GM18858 (cell line): ENCODE results near the gene MAIP1.

ENCODE experiments used
- ATAC-seq: cut with Tn5 transposase; IDR thresholded peaks from one replicate; pipeline ENCODE4 v1.9.1; 2021; ENCODE audit not compliant: unreplicated experiment

Gene MAIP1

DNA sequence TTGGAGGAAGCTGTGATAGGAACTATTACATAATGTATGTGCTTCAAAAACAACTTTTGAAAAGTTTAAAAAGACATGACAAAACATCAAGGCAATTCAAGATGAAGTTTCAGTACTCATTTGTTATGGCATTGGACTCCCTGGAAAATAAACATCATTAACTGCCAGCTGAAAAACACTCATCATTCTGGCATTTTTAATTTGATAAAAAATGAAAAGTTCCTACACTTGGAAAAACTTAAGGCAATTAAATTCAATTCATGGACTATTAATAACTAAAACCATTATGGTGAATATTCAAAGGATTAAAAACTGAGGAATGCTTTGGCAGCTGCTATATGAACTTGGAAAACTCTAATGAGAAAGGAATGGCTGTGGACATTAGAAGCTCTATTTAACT is 8.5 kb upstream of the MAIP1 start:
- ATAC-seq = no peak

DNA sequence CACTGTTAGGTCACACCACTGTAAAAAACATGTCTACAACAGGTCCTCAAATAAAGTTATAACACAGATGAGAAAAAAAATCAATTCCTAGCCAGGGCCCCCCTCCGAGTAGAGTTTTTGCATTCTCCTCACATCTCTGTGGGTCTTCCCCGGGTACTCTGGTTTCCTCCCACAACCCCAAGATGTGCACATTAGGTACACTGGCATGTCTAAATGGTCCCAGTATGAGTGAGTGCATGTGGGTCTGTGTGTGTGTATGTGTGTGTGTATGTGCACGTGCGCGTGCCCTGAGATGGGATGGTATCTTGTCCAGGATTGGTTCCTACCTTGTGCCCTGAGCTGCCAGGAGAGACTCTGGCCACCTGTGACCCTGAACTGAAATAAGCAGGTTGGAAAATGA is 5.0 kb upstream of the MAIP1 start:
- no peak for ATAC-seq

DNA sequence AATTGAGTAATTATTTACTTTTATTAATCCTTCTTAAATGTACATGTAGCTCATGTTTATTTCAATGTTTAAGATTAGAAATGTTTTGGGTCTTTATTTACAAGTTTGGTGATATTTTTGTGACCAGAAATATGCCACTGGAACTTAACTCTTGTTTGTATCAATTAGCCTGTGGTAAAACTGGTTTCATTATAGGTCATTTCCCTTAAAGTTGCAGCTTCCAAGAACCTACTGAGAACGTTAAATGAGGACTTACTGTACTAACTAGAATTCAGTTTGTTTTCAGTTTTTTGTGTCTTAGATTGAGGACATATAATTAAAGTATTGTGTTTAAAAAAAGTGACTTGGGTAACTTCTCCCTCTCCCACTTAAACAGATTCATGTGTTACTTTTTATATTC is 4.4 kb upstream of the MAIP1 start:
- no peak for ATAC-seq

- ATAC-seq = peak; percentile 25
These were observed 409 bp upstream of the MAIP1 start for GRCh38 chr2:199955007-199955338.

- no peak for ATAC-seq
These were observed 639 bp downstream of the MAIP1 start for GRCh38 chr2:199956062-199956380.

DNA sequence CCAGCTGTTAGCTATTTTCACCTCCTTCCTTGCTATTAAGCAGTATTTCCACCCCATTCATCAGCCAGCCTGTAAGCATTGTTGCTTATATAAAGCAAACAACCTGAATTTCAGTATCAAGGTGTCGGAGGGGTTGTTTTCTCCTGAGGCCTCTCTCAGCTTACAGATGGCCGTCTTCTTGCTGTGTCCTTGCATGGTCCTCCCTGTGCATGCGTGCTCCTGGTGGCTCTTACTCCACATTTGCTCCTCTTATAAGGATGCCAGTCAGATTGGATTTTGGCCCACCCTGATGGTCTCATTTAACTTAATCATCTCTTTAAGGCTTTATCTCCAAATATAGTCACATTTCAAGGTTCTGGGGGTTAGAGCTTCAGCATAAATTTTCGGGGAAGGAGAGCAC is 2.6 kb downstream of the MAIP1 start:
- no peak for ATAC-seq

DNA sequence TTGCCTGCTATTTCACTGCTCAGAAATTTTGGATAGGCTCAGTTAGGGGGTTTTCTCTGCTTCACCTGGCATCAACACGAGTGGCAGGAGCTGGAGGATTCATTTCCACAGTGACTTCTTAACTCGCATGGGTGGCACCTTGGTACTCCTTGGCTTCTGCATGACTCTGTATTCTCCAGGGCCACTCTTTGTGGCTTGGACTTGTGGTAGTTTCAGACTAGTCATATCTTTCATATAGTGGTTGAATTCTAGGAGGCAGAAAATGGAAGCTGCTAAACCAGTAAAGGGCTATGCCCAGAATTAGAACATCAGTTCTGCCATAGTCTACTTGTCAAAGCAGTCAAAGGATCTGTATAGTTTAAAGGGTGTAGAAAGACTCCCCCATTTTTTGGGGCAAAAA is 6.8 kb downstream of the MAIP1 start:
- ATAC-seq = no peak

DNA sequence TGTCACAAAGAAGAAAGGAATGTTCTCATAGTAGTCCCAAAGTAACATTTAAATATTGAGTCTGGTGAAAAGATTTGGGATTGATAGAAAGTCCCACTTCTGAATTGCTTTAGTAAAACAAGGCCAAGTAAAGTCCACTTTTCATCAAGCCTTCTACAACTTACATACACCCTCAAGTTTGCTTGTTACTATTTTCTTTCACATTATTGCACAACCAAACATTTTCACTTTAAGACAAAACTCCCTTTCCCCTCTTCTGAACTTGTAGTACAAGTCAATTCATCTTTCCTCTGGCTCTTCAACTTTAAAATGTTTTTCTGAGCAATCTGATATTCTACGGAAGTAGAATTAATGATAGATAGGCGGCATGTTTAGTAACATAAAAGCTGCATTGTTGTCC is 11.0 kb downstream of the MAIP1 start:
- ATAC-seq = no peak

DNA sequence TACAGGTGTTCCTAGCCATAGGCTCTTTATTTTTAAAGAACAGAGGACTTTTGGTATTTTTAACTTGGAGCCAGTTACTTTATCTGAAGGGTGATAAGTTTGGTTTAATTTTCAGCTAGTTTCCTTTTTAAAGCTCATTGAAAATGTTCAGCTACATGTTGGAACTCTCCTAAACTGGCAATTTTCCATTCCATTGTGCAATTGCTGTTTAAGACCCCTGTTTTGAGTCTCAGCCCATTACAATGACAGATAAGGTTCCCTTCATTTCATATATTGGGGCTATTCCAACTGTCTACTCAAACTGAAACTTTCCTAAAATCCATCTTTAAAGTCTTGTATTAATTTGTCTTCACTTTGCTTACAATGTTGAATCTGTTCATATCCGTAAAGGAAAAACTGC is 11.6 kb downstream of the MAIP1 start:
- ATAC-seq = no peak

DNA sequence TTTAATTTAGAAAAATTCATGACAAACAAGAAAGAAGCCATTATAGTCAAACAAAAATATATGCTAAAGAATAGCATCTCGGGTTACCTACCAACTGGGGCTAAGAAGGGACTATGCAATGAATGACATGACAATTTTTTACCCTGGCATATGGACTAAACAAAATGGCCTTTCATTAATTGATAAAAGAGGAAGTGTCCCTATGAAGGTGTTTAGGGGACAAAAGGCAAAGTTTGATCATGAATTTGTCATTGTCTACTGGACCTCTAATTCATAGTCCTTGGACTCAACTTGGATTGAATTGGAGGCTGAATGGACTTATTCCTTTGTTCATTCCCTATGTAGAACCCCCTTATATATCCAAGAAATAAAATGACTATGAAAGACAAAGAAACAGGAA is 12.7 kb downstream of the MAIP1 start:
- no peak for ATAC-seq

- ATAC-seq = no peak
These were observed 16.8 kb downstream of the MAIP1 start for GRCh38 chr2:199972088-199972626.

DNA sequence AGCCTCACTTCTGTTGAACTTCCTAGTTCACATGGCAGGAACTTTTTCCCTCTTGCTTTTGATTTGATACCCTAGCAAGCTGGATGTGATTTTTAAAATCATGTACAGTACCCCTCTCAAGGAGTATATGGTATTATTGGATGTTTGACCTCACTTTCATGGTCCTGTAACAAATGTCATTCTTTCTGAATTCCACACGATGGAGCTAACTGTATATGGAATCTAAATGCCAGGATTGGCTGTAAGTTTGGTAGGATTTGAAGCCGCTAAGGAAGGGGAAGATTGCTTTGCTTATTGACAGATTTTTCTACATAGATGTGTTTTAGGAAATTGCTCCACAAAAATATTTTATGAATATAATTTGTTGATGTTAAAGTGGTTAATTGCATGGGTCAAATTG is 18.3 kb downstream of the MAIP1 start:
- no peak for ATAC-seq

- no peak for ATAC-seq
These were observed 20.0 kb downstream of the MAIP1 start for GRCh38 chr2:199975273-199975895.

DNA sequence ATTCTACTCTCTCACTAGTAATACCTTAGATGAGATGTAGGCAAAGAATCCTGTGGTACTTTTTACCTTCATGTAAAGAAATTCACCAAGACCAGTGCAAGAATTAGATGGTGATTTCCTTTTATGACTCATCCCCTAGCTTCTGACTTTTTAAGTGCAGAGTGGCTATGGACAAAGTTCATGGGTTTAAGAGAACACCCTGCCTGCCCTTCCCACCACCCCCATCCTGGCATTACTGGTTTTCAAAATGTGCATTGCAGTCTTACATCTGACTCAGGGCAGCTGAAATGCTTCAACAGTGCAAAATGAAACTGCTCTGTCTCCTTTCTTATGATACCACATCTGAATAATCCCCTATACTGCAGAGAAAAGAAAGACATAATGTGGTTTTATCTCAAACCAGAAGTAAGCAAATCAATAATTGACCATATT is 22.6 kb downstream of the MAIP1 start:
- peak; percentile 60 for ATAC-seq

DNA sequence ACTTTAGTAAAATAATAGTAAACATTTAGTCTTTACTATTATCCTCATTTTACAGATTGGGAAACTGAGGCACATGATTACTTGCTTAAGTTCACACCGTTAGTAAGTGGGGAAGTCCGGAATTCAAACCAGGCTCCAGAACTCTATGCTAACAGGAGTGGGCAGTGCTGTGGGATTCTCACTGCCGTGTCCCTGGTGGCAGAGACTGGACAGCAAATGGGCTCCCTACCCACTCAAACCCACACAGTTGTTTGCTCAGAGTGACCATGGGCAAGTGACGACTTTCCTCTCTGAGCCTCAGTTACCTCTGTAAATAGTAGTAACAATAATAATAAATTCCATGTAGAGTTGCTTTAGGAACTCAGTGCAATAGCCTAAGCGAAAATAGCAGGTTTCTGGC is 24.0 kb downstream of the MAIP1 start:
- no peak for ATAC-seq

GRCh38 chr2:199979832-199980628 is 24.6 kb downstream of the MAIP1 start:
- no peak for ATAC-seq

GRCh38 chr2:199982126-199982843 is 26.9 kb downstream of the MAIP1 start:
- no peak for ATAC-seq

- ATAC-seq = no peak
These were observed 28.2 kb downstream of the MAIP1 start for GRCh38 chr2:199983534-199983933.

DNA sequence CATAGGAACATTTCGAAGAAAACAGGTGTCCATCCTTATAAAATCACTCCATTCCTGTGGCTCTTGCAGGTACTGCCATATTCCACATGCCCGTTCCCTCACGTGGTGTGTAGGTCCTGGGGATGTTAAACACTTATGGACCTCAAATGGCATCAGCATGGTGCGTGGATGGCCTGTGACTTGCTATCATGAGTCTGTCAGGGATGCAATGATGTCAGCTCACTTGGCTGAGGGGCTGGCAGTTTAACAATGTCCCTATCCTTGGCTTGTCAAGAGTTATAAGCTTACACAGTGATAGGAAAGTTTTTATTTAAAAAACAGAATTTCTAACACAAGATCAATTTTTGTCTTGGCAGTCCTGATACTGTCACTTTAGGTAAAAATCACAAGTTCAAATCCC is 28.8 kb downstream of the MAIP1 start:
- ATAC-seq = no peak

- ATAC-seq = no peak
These were observed 29.4 kb downstream of the MAIP1 start for GRCh38 chr2:199984755-199985154.

- peak; percentile 65 for ATAC-seq
These were observed 30.3 kb downstream of the MAIP1 start for GRCh38 chr2:199985625-199986207.

GRCh38 chr2:199987586-199987985 is 32.2 kb downstream of the MAIP1 start:
- no peak for ATAC-seq
